NOMO-1 treated with DMSO at 0.1 percent for 48 hours (cell line): ENCODE results near the gene KAT6B.
"Not testable (repeated sequence)": the region's sequence is repeated elsewhere in the genome, so short reads cannot be mapped to it uniquely, and the experiment has no call there.

Experiments
- DNase-seq: peaks from one replicate; lab custom pipeline; 2025; ENCODE audit not compliant: unreplicated experiment; lab: John Stamatoyannopoulos, UW

Gene KAT6B

DNA sequence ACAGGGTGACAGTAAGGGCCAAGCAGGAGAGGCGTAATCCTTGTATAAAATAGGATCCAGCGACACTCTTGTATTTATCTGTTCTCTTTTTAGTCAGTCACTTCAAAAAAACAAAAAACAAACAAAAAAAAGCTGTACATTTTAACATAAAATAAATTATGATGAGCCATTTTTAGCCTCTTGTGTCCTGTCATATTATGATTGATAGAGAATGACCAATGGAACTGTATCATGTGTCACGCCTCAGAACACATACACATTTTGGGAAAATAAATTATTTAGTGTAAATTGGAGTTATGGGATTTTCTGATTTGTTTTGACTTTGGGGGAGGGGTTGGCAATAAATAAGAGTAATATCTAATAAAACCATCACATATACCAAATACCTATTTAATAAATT is 205.7 kb downstream of the KAT6B start:
- DNase-seq, result no peak

DNA sequence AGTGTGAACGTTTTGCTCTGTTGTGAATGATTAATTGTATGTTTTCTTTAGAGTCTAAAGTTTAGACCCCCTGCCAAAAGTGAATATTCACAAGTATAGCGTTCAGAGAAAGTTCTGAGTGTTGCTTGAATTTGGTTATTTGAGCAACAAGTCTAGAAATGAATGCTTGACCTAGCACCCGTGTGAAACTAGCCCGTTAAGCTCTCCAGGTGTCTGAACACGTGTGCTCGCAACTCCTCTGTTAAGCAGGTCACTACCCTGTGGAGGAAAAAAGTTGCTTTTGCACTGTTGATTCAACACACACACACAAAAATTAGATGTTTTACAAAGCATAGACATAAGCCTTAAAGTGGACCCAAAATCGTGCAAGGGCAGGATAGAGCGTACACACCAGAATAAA is 206.4 kb downstream of the KAT6B start:
- DNase-seq, result no peak

DNA sequence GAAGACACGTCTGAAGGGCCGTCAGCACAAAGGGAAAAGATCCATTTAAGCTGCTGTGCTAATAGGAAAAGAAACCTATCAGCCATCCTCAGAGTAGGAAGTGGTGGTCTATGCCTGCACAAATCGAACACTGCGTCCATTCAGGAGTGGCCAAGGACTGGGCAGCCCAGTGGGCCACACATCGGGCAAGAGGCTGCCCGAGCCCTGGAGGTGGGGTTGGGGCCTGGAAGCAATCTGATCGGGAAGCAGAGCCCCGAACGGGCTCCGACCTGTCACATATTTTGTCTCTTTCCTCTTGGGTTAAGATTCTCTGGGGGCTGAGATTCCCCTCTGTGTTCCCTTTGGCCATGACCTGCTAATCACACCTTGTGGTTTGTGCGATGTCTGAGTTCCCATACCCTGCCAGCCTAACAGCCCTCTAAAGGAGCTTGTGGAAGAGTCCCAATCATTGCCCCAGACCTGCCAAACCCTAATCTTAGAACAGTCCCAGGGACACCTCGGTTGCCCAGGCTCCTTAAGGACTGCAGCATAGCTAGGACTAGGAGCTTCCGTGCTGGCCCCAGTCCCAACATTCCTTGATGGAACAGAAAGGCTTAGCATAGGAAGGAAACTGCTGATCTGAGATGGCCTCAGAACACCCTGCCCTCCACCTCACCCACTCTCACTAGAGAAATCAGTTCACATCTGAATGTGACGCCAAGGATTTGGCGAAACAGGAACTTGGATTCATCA is 207.2 kb downstream of the KAT6B start:
- no peak for DNase-seq

DNA sequence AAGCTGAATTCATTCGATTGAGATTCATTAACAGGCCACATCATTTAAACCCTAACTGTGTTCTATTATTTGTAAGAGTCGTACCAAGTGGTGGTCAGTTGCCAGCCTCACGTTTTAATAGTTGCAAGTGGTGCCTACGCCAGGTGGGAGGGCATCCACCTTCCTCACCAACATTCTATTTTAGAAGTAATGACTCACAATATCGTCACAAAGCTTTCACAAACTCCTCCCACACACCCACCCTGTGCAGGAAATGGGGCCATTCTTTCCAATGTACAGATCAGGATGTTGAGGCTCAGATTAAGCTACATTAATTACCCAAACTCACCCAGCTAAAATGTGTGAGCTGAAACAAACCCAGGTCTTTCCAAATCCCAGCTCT is 207.7 kb downstream of the KAT6B start:
- no peak for DNase-seq

DNA sequence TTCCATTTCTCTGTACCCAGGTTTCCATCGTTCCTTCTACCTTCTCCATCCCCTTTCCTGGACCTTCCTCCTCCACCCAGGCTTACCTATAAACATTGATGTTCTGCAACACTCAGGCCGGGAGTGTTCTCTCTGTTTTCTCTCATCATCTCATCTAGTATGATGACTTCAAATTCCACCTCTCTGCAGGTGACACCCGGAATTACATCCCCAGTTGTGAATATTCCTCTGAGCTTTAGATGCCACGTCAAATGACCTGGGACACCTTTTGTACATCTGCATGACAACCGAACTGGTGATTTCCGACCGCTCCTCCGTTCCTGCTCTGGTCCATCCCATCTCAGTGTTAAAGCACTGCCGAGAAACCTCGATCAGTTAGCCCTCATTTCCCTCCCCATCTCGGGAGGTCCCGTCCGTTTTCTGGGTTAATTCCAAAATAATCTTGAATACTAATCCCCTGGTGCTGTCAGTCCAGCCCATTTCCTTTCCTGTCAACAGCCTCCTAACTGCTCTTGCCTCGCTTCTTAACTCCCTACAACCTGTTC is 208.4 kb downstream of the KAT6B start:
- DNase-seq, result no peak

DNA sequence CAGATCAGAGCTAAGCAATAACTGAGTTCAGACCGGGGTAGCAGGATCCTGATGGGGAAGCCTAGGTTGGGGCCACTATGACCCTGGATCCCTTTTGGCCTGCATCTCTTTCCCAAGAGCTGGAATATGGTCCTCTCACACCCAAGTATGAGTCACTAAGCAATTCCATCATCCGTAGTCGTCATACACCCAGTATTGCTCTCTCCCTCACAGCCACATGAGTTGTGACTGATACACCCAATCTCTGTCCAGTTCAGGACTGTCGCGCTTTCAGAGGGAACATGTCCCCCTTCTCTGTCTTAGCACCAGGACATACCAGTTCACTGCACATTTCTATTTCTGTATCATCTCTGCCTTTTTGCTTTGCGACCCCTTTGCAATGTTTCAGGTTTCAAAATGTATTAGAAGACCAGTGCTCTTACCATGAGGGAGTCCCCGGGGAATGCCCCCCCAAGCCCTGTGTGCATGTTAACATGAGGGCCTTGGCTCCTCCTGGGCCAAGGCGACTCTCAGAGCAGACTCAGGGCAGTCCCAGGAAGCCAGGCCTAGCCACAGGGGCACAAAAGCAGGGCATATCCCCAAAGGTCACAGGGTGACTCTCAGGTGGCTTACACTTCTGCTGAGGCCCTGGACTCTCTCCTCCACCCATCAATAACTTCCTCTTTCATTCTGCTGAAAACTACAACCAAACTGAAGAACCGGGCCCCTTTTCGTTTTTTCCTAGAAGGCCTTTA is 209.7 kb downstream of the KAT6B start:
- DNase-seq, result peak; percentile 47

DNA sequence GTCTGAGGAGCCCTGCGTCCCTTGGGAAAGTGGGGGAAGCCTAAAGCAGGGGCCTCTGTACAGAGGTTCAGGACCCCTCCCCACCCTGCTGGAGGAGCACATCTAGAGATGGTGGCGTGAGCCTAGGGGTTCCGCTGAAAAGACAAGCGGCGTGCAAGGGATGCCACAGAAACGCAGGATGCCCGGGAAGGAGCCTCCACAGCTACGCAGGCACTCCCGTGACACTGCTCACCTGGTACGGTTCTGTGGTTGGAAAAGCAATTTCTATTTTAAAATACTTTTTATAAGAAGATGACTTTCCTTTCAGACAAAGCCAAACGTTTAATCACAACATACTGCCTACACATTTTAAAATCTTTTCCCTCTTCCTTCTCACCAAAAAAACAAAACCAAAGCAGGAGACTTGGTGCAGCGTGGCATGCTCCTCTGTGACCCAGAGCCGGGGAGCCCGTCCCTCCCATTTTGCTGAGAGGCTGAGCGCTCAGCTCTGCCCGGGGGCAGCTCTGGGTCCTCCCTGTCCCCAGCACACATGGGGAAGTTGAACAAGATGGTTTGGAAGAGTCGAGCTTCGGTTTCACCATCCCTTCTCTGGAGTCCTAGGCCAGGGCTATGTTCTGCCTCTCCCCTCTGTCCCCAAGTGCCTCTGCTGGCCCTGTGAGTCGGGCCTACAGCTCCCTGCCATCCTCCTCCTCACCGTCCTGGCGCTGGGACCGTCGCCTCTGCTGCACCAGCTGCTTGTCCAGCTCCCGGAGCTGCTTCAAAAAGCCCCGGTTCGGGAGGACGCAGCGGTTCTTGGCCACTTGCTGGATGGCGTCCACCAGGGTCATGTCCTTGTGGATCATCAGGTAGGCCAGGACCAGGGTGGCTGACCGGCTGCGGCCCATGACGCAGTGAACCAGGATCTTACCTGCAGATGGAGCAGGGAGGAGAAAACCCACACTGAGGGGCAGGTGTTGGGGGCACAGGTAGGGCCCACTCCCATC is 211.1 kb downstream of the KAT6B start:
- no peak for DNase-seq

DNA sequence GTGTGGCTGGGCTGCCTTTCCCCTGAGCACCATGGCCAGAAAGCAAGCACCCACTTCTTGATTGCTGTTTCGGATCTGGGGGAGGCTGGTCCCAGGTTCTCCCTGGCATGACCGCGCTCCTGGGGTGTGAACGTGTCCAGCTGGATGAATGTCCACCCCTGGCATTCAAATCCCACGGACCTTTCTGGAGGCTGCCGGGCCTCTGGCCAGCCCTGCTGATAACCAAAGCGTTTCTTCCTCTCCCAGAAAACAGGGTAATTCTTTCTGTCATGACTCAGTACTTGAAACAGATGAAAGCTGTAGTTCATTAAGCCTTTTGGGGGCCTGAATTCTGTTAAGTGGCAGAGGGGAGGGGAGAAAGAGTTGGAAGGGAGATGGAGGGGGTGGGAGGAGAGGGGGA is 211.9 kb downstream of the KAT6B start:
- DNase-seq, result no peak

DNA sequence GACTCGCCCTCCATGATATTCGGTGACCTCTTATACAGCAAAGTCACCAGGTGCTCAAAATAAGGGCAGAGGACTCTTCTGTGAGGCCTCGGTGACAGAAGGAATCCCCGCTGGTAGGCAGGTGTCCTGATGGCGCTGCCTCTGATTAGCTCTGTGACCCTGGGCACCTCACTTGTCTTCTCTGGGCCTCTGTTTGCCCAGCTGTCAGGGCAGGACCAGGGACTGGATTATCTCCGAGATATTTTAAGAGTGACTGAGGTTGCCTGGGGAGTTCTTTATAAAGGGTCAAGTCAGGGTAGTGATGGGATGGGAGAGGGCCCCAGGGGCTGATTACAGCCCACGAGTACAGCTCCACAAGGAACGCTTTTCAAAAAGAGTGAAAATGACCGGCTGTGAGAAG is 214.2 kb downstream of the KAT6B start:
- DNase-seq, result no peak

DNA sequence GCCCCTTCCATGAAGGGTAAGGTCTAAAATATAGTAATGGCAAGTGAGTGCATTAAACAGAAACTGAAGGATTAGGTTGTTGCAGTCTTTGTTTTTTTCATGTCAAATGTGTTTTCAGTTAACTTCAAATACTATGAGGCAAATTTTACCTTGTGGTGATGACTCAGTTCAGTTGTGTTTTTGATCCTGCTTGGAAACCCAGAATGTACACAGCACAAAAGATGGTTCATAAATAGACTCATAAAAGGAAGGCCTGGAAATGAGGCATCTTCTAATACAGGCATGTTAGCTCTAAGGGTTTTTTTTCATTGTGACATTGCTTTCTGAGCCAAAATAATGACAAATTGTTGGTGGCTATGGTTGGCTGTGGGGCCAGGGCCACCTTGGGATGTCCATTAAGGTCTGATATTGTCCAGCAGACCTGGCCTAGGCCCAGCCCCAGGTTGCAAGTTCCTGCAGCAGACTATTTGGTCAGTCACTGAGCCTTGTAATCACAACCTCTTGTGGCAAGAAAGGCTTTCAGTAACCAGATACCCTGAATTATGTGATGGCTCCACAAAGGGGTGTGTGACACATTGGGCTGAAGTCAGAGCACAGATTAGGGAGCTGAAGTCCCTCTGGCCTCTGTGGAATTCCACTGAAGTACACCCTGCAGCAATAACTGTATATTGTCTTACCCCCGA is 216.0 kb downstream of the KAT6B start:
- no peak for DNase-seq

DNA sequence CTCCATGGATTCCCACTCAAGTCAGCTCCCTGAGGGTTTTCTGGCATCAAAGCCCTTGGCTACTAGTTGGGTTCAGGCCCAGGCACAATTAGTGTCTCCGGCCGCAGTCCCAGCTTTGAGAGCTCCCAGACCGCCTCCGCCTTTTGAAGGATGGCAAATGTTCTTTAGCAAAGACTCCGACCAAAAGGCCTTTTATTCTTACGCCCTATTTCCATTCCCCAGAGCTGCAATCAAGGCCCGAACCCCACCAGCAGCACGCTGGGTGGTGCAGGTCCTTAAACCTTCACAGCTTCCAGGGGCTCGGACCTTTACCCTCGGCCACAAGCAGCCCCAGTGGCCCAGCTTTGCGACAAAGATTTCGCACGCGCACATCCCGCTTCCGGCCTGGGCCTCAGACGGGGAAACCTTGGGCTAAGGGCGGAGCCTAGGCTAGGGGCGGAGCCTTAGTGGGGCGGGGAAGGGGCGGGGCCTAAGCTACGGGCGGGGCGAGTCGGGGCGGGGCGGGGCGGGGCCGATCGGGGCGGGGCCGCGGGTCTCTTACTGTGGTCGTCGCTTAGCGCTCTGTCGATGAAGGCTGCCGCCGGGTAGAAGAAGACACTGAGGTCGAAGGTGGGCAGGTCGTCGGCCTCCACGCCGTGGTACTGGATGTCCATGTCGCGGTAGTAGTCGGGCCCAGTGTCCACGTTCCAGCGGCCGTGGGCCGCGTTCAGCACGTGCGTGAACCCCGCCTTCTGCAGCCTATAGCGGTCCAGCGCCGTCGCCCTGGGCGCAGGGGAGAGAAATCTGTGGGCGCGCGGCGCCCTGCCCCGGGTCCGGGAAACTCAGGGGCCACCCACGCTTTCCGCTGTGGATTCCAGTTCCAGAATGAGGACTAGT is 217.1 kb downstream of the KAT6B start:
- no peak for DNase-seq

DNA sequence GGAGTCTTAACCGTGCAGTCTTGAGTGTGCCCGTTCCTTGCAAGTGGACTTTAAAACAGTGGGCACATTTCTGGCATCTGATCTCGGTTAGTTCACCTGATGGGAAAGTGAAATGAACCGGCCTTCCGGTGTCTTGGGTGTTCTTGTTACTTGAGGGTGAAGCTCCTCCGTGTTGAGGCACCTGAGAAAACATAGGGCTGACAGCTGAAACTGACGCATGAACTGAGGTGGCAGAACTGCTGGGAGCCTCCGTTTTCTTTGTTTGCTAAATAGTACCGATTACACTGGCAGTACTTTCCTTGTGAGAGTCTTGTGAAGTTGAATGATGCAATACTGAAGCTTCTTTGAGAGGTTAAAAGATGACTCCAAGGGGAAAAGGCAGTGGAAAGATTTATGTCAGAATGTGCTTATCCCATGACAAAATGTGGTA is 222.3 kb downstream of the KAT6B start:
- DNase-seq, result no peak

DNA sequence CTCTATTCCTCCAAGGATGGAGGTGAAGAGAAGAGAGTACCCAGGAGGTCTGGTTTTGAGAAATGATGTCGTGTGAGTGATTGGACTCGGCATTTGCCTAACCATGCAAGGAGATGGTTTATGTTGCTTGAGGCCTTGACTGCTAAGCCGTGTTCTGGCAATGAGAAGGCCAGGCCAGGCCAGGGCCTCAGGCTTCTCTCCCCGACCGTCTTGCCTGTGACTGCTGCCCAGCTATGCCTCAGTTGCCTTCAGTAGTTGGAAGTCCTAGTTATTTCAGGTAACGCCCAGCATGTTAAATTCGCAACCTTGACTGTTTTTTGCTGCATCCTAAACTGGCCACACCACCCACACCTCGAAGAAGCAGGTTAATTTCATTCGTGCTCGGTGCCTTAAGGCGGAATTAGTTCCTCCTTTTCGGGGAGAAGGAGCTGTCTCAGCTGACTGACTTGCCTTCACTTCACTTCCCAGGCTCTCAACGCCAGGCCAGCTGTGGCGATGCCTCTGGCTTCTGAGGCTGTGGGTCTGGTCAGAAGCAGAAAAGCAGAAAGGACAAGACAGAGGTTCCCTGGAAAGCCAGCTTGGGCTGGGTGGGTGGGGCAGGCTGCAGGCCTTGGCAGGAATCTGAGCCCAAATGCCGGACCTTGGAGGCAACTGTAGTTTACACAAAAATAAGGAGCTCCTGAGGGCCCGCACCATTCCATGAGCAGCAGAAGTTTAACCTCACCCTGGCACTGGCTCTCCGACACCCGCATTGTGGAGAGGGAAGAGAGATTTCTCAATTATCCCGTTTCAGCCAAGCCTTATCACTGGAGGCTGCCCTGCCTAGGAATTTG is 223.1 kb downstream of the KAT6B start:
- DNase-seq, result no peak

DNA sequence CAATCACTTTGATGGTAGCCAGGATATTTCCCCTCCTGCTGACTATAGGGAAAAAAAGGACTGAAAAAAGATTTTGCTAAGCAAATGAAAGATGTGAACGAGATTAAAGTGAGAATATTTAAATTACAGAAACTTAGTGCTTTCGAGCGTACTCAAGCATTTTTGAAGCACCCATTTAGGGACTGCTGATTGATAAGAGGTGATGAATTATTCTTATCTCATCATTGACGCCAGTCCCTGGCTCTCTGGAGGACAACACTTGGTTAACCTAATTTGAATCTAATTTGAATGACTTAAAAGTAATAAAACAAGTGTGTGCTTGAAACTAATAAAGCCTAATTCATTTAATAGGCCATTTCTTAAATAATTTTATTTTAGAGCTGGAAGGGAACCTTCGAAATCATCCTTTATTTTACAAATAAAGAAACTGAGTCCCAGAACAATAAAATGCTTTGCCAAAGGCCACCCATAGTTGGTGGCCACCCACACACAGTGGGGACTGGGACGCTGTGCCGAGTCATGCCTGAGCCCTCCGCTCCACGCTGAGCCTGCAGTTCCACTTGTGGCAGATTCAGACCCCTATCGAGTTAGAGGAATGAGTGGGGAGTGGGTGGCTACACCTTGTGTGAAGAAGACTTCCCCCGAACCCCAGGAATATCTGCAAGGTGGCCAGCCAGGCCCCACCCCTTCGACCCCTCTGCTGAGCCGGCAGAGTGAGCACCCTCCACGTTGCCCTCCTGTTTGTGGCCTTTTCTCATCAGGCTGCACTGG is 223.9 kb downstream of the KAT6B start:
- no peak for DNase-seq

DNA sequence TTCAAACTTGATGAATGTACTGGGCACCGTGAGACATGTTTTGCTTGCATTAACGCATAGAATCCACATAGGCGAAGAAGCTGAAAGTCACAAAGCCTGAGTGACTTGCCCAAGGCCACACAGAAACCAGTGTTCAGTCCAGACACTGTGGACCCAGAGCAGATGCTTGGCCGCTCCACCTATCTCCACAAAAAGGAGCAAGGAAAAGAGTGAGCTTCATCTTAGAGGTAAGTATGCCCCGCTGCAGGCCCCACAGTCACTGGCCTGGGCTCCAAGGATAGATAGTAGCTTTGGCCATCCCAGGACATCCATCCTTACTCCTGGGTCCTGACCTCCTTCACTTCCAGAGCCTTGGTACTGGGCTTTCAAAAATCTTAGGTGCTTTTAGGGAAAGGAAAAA is 224.9 kb downstream of the KAT6B start:
- DNase-seq, result no peak

DNA sequence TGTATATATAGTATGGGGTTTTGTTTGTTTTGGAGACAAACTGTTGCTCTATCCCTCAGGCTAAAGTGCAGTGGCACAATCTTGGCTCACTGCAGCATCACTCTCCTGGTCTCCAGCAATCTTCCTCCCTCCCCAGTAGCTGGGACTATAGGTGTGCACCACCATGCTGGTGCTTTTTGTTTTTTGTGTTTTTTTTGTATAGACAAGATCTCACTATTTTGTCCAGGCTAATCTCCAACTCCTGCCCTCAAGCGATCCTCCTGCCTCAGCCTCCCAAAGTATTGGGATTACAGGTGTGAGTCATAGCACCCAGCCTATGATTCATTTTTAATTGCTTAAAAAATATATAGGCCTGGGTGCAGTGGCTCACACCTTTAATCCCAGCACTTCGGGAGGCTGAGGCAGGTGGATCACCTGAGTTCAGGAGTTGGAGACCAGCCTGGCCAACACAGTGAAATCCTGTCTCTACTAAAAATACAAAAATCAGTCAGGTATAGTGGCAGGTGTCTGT is 229.6 kb downstream of the KAT6B start:
- DNase-seq, result not testable (repeated sequence)

DNA sequence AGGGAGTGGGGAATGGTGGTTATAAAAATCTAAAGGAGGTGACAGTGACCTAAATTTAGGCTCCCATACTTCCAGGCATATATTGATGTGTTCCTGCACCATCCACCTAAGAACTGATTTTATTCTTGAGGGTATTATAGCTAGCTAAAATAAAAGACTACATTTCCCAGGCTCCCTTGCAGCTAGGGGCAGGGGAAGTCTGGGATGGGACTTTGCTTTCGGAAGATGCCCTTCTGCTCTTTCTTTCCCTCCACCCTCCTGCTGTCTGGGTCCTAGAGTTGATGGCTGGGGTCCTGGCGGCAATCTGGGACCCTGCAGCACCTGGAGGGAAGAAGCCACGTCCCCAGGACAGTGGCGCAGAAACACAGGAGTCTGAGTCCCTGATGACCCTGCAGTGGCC is 231.3 kb downstream of the KAT6B start:
- DNase-seq, result no peak

DNA sequence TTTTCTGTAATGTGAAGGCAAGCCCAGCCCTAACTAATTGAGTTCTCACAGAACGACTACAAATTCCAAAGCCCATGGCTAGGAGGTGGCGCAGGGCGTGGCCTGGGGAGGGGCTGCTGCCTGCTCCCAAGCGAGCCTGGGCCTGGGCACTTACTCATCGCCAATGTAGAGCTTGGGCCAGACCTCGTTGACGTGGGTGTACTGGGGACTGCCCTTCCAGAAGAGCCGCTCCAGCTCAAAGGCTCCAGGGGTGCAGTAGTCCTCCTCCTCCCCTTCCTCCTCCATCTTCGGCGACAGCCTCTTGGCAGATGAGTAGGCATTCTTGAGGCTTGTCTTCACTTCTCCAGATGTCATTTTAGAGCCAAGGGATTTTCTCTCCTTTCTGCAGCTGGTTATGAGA is 231.8 kb downstream of the KAT6B start:
- no peak for DNase-seq
